ENCODE results near the gene UBA5. TPM values are rescaled to one million over a fixed set of nuclear protein-coding genes. Genes with fewer than 3 reads are reported as not detected.

UBA5 gene
- total and polyA plus RNA-seq, 2 of the 13 experiments (the other 11 are each of a cell fraction or from before 2014, with no cell fraction given), result 30.2 to 46.8 TPM

DNA sequence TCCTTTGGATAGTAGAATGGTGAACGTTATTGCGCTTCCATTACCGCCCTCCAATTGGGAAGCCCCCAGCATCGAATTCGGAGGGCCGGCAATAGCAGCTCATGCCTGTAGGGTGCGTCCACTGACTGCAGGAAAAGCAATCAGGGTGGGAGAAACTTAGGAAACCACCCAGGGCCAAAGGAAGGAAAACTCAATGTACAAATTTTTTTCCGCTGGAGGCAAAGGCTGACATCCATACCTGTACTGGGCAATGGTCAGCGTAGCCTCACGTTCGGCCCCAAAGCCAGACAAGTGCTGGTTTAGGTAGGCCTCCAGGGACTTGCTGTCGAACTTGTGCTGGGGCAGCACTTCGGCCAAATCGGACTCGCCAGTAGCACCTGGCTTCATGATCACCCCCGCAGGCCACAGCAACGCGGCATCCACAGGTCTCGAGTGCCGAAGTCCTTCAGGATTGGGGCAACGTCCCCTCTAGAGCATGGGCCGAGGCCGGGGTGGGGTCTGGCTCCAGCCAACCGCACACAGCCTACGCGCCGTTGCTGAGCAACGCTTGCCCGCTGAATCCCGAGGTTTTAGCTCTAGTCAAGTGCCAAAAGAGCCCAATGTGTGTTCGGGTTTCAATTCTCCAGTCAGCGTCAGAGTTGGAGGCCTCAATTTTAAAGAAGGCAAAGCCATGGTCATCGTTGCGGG lies 621 bp upstream of the UBA5 start, which contains the start of gene ACAD11 (continued):
- TF ChIP-seq, protein P1, sequence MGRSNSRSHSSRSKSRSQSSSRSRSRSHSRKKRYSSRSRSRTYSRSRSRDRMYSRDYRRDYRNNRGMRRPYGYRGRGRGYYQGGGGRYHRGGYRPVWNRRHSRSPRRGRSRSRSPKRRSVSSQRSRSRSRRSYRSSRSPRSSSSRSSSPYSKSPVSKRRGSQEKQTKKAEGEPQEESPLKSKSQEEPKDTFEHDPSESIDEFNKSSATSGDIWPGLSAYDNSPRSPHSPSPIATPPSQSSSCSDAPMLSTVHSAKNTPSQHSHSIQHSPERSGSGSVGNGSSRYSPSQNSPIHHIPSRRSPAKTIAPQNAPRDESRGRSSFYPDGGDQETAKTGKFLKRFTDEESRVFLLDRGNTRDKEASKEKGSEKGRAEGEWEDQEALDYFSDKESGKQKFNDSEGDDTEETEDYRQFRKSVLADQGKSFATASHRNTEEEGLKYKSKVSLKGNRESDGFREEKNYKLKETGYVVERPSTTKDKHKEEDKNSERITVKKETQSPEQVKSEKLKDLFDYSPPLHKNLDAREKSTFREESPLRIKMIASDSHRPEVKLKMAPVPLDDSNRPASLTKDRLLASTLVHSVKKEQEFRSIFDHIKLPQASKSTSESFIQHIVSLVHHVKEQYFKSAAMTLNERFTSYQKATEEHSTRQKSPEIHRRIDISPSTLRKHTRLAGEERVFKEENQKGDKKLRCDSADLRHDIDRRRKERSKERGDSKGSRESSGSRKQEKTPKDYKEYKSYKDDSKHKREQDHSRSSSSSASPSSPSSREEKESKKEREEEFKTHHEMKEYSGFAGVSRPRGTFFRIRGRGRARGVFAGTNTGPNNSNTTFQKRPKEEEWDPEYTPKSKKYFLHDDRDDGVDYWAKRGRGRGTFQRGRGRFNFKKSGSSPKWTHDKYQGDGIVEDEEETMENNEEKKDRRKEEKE (IDR thresholded peaks at IDR 0.05), result no peak
- TF ChIP-seq REPIN1 (CRISPR knock-in tag; IDR thresholded peaks at IDR 0.05; ENCODE audit: borderline replicate concordance, low read depth) (peak; percentile 43; the same call in 1 of the 2 replicates), ZSCAN29 (CRISPR knock-in tag; conservative IDR thresholded peaks at IDR 0.05) (peak; percentile 92), ZNF121 (CRISPR knock-in tag; IDR thresholded peaks at IDR 0.05) (peak; percentile 42; the same call in 1 of the 2 replicates), ZNF644 (CRISPR knock-in tag; IDR thresholded peaks at IDR 0.05; ENCODE audit: low read depth) (no peak), SPEN (CRISPR knock-in tag; IDR thresholded peaks at IDR 0.05; ENCODE audit: low read depth) (peak; percentile 15; the same call in 1 of the 2 replicates), JDP2 (CRISPR knock-in tag; IDR thresholded peaks at IDR 0.05; ENCODE audit: borderline replicate concordance) (no peak), MTA3 (CRISPR knock-in tag; IDR thresholded peaks at IDR 0.05) (no peak), HES4 (CRISPR knock-in tag; IDR thresholded peaks at IDR 0.05; ENCODE audit: borderline replicate concordance) (peak; percentile 58; the same call in 1 of the 2 replicates), PTBP1 (IDR thresholded peaks at IDR 0.05; ENCODE audit: low read depth, low read length, poor library complexity, severe bottlenecking) (no peak), ZNF747 (CRISPR knock-in tag; IDR thresholded peaks at IDR 0.05; ENCODE audit: borderline replicate concordance) (peak; percentile 16; the same call in 1 of the 2 replicates), DNMT1 (CRISPR knock-in tag; IDR thresholded peaks at IDR 0.05) (0 out of 2 replicates have a peak, but pooled peaks have one; percentile 37), ZBTB3 (CRISPR knock-in tag; IDR thresholded peaks at IDR 0.05; ENCODE audit: borderline replicate concordance, low read depth) (no peak), NFE2 (CRISPR knock-in tag; IDR thresholded peaks at IDR 0.05) (no peak), ZNF678 (CRISPR knock-in tag; IDR thresholded peaks at IDR 0.05) (no peak), ZNF788 (CRISPR knock-in tag; IDR thresholded peaks at IDR 0.05; ENCODE audit: borderline replicate concordance) (no peak), ZNF143 (CRISPR knock-in tag; IDR thresholded peaks at IDR 0.05) (0 out of 2 replicates have a peak, but pooled peaks have one; percentile 0), MTA1 (CRISPR knock-in tag; IDR thresholded peaks at IDR 0.05; ENCODE audit: borderline replicate concordance) (no peak; the same call in 1 of the 2 replicates), ZNF564 (CRISPR knock-in tag; IDR thresholded peaks at IDR 0.05) (no peak), SALL2 (CRISPR knock-in tag; IDR thresholded peaks at IDR 0.05) (0 out of 2 replicates have a peak, but pooled peaks have one; percentile 5), ZSCAN31 (CRISPR knock-in tag; IDR thresholded peaks at IDR 0.05; ENCODE audit: low read depth) (0 out of 2 replicates have a peak, but pooled peaks have one; percentile 27), RARG (CRISPR knock-in tag; IDR thresholded peaks at IDR 0.05; ENCODE audit: low read depth) (no peak), ZNF768 (CRISPR knock-in tag; IDR thresholded peaks at IDR 0.05) (peak; percentile 20; the same call in 1 of the 2 replicates)
- TF ChIP-seq, protein P2, sequence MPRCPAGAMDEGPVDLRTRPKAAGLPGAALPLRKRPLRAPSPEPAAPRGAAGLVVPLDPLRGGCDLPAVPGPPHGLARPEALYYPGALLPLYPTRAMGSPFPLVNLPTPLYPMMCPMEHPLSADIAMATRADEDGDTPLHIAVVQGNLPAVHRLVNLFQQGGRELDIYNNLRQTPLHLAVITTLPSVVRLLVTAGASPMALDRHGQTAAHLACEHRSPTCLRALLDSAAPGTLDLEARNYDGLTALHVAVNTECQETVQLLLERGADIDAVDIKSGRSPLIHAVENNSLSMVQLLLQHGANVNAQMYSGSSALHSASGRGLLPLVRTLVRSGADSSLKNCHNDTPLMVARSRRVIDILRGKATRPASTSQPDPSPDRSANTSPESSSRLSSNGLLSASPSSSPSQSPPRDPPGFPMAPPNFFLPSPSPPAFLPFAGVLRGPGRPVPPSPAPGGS (CRISPR knock-in tag; IDR thresholded peaks at IDR 0.05), result no peak
- TF ChIP-seq, protein P3, sequence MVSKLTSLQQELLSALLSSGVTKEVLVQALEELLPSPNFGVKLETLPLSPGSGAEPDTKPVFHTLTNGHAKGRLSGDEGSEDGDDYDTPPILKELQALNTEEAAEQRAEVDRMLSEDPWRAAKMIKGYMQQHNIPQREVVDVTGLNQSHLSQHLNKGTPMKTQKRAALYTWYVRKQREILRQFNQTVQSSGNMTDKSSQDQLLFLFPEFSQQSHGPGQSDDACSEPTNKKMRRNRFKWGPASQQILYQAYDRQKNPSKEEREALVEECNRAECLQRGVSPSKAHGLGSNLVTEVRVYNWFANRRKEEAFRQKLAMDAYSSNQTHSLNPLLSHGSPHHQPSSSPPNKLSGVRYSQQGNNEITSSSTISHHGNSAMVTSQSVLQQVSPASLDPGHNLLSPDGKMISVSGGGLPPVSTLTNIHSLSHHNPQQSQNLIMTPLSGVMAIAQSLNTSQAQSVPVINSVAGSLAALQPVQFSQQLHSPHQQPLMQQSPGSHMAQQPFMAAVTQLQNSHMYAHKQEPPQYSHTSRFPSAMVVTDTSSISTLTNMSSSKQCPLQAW (CRISPR knock-in tag; IDR thresholded peaks at IDR 0.05), result 0 out of 2 replicates have a peak, but pooled peaks have one; percentile 8

All from HepG2 (cell line).